GM12878 (cell line): Measurements from ENCODE around the gene GALNS. TPM values are rescaled to one million over a fixed set of nuclear protein-coding genes. Genes with fewer than 3 reads are reported as not detected.

Experiments
- ATAC-seq: fragments of 200-7000 bp; cut with Tn5 transposase; 3 replicates; pipeline ENCODE4 v1.9.1; 2020; ENCODE audit warnings: mild to moderate bottlenecking, moderate library complexity
- BruUV-seq: library from RNA; stranded (reverse); fragments of 400-500 nt; replicated peaks from 2 replicates; lab custom pipeline; 2021; lab: Mats Ljungman, UMichigan
- CTCF ChIA-PET: fragments of 300-600 bp; sonication (Branson Sonifier 250); formaldehyde crosslinking; extraction: SDS; loops from one replicate; lab custom pipeline; 2021; ENCODE audit warnings: inconsistent platforms; lab: Yijun Ruan, JAX
- POLR2A ChIA-PET: fragments of 350-600 bp; formaldehyde crosslinking; extraction: SDS; loops from one replicate; lab custom pipeline; 2021; ENCODE audit warnings: inconsistent platforms; lab: Charles Lee
- RAD21 ChIA-PET: fragments of 300-600 bp; sonication (Branson Sonifier 250); formaldehyde crosslinking; loops from one replicate; lab custom pipeline; 2023; ENCODE audit warnings: antibody characterized with exemption; ENCODE audit not compliant: unreplicated experiment; lab: Charles Lee
- SMC1A ChIA-PET: fragments of 300-600 bp; sonication (Branson Sonifier 250); formaldehyde crosslinking; loops from one replicate; lab custom pipeline; 2023; ENCODE audit not compliant: unreplicated experiment, uncharacterized antibody; lab: Charles Lee
- DNase-seq: peaks from one replicate; pipeline ENCODE4 v3.0.0-alpha.2; 2011; ENCODE audit warnings: low read depth, low spot score
- FAIRE-seq: peaks from 3 replicates; lab custom pipeline; 2011; peaks lifted over from hg19 to GRCh38; lab: Jason Lieb, UNC
- H2AFZ ChIP-seq: 2 replicates; pipeline ENCODE4 v1.6.0; 2011; ENCODE audit warnings: low read depth, low read length, control low read depth; ENCODE audit not compliant: control insufficient read depth
- H3K27ac ChIP-seq: 2 replicates; pipeline ENCODE4 v1.5.1; 2011; ENCODE audit warnings: control low read depth; ENCODE audit not compliant: control insufficient read depth, insufficient read depth
- H3K27me3 ChIP-seq, 2 experiments: replicated peaks in 1 of 2; 2 replicates each; pipeline versions ENCODE4 v1.6.0 to v1.6.1; 2011; ENCODE audit warnings: low read length in 1 of 2; ENCODE audit not compliant: control insufficient read depth in 2 of 2, insufficient read depth in 2 of 2
- H3K36me3 ChIP-seq, 2 experiments: 2 replicates each; pipeline ENCODE4 v1.5.1; 2011; ENCODE audit warnings: low read length in 1 of 2; ENCODE audit not compliant: control insufficient read depth in 2 of 2, insufficient read depth in 2 of 2
- H3K4me1 ChIP-seq: 2 replicates; pipeline ENCODE4 v1.6.1; 2011; ENCODE audit warnings: mild to moderate bottlenecking, low read length, moderate library complexity, mixed read lengths; ENCODE audit not compliant: control insufficient read depth, insufficient read depth
- H3K4me2 ChIP-seq: 2 replicates; pipeline ENCODE4 v1.6.0; 2011; ENCODE audit warnings: control low read depth; ENCODE audit not compliant: control insufficient read depth, insufficient read depth
- H3K4me3 ChIP-seq: fragments of 200-600 bp; sonication (generic); 2 replicates; pipeline ENCODE4 v1.5.1; 2016
- H3K79me2 ChIP-seq: 2 replicates; pipeline ENCODE4 v1.6.0; 2011; ENCODE audit warnings: low read length; ENCODE audit not compliant: control insufficient read depth, insufficient read depth
- H3K9ac ChIP-seq: 2 replicates; pipeline ENCODE4 v1.8.0; 2011; ENCODE audit warnings: low read length, control low read depth, mixed read lengths; ENCODE audit not compliant: control insufficient read depth, insufficient read depth
- H3K9me3 ChIP-seq: replicated peaks from 3 replicates; pipeline ENCODE4 v1.5.1; 2011; ENCODE audit warnings: mild to moderate bottlenecking, low read length; ENCODE audit not compliant: control insufficient read depth, insufficient read depth
- H4K20me1 ChIP-seq: 2 replicates; pipeline ENCODE4 v1.6.0; 2011; ENCODE audit not compliant: control insufficient read depth, insufficient read depth
- DPF2 ChIP-seq: fragments of 450-650 bp; IDR thresholded peaks from 2 replicates; pipeline ENCODE4 v1.6.1; 2017; ENCODE audit warnings: mild to moderate bottlenecking
- EGR1 ChIP-seq, 2 experiments: IDR thresholded peaks; 1 replicate in 1 of 2; 2 replicates in 1 of 2; pipeline ENCODE4 v1.6.1; 2011 to 2012; ENCODE audit warnings: low read depth in 2 of 2, low read length in 2 of 2, borderline replicate concordance in 1 of 2, mild to moderate bottlenecking in 1 of 2, moderate library complexity in 1 of 2
- FOS ChIP-seq: IDR thresholded peaks from 3 replicates; pipeline ENCODE4 v1.6.1; 2011; ENCODE audit warnings: borderline replicate concordance; ENCODE audit not compliant: insufficient read length; ENCODE audit errors: extremely low read depth
- HCFC1 ChIP-seq: fragments of 150-350 bp; IDR thresholded peaks from 2 replicates; pipeline ENCODE4 v1.6.1; 2014; ENCODE audit warnings: low read length
- IRF3 ChIP-seq: fragments of 450-650 bp; IDR thresholded peaks from 2 replicates; pipeline ENCODE4 v1.6.1; 2014; ENCODE audit warnings: mild to moderate bottlenecking
- JUNB ChIP-seq: IDR thresholded peaks from 2 replicates; pipeline ENCODE4 v1.6.1; 2016; ENCODE audit warnings: antibody characterized with exemption, mild to moderate bottlenecking
- LARP7 ChIP-seq: fragments of 450-650 bp; IDR thresholded peaks from 2 replicates; pipeline ENCODE4 v1.6.1; 2017; ENCODE audit warnings: mild to moderate bottlenecking
- MXI1 ChIP-seq: fragments of 150-350 bp; IDR thresholded peaks from 2 replicates; pipeline ENCODE4 v1.6.1; 2011; ENCODE audit warnings: low read depth, mild to moderate bottlenecking, inconsistent platforms, low read length, improper control_type of control experiment
- NBN ChIP-seq: fragments of 450-650 bp; IDR thresholded peaks from 2 replicates; pipeline ENCODE4 v1.6.1; 2016
- NR2C2 ChIP-seq: IDR thresholded peaks from 2 replicates; pipeline ENCODE4 v1.6.1; 2011; ENCODE audit warnings: borderline replicate concordance, low read depth; ENCODE audit not compliant: control insufficient read depth, insufficient read length
- RFX5 ChIP-seq: IDR thresholded peaks from 2 replicates; pipeline ENCODE4 v1.6.1; 2011; ENCODE audit warnings: low read depth, low read length, improper control_type of control experiment
- SIN3A ChIP-seq: IDR thresholded peaks from 2 replicates; pipeline ENCODE4 v1.6.1; 2012; ENCODE audit warnings: low read depth, low read length, improper control_type of control experiment
- SIX5 ChIP-seq: IDR thresholded peaks from 2 replicates; pipeline ENCODE4 v1.6.1; 2011; ENCODE audit warnings: mild to moderate bottlenecking, low read depth, low read length, moderate library complexity; ENCODE audit not compliant: severe bottlenecking
- SMAD5 ChIP-seq: IDR thresholded peaks from 2 replicates; pipeline ENCODE4 v1.6.1; 2016; ENCODE audit warnings: antibody characterized with exemption, low read depth
- SMARCA5 ChIP-seq: fragments of 450-650 bp; IDR thresholded peaks from 2 replicates; pipeline ENCODE4 v1.6.1; 2017; ENCODE audit warnings: mild to moderate bottlenecking
- TAF1 ChIP-seq: IDR thresholded peaks from 2 replicates; pipeline ENCODE4 v1.6.1; 2011; ENCODE audit warnings: mild to moderate bottlenecking, low read depth, low read length, borderline replicate concordance
- YY1 ChIP-seq: IDR thresholded peaks from 2 replicates; pipeline ENCODE4 v1.6.1; 2011; ENCODE audit warnings: low read depth, mild to moderate bottlenecking, low read length
- ZNF24 ChIP-seq: fragments of 450-650 bp; IDR thresholded peaks from 2 replicates; pipeline ENCODE4 v1.6.1; 2017; ENCODE audit warnings: antibody characterized with exemption, mild to moderate bottlenecking
- ZNF622 ChIP-seq: fragments of 450-650 bp; IDR thresholded peaks from 2 replicates; pipeline ENCODE4 v1.6.1; 2017; ENCODE audit warnings: mild to moderate bottlenecking, inconsistent platforms
- WGBS: methylation state at CpG from one replicate; pipeline ENCODE4 v1.1.6; 2016; ENCODE audit warnings: low lambda C conversion rate; ENCODE audit not compliant: insufficient replicate concordance, insufficient coverage; ENCODE audit errors: missing lambda C conversion rate; 5-methylcytosine and 5-hydroxymethylcytosine counted together
- in situ Hi-C: fragments of 300-500 bp; cut with MboI; formaldehyde crosslinking; loops from 9 replicates; pipeline ENCODE4 v1.14.3; 2018; ENCODE audit warnings: mixed read lengths
- intact Hi-C: fragments of 100-400 bp; cut with micrococcal nuclease; formaldehyde crosslinking; loops from one replicate; pipeline ENCODE4 v1.14.2; 2022; ENCODE audit not compliant: unreplicated experiment
- polyA plus RNA-seq, 11 experiments: library from polyadenylated mRNA; depleted of rRNA in 4 of 11; unstranded in 6 of 11; stranded (reverse) in 5 of 11; fragments of >200 nt; fragmentation: Nextera tagmentation in 4 of 11; fragmentation: Illumina TruSeq in 1 of 11; extraction: Ambion mirVana in 4 of 11; extraction: Trizol in 1 of 11; gene quantifications; 1 replicate in 1 of 11; 2 replicates in 10 of 11; pipeline versions ENCODE4 v1.2.1 to v1.2.3, GENCODE V29; 2011 to 2016; ENCODE audit warnings: inconsistent platforms in 2 of 11, missing spikeins in 2 of 11, low read depth in 1 of 11
- total RNA-seq, 4 experiments: library from RNA; depleted of rRNA in 3 of 4; stranded (reverse); fragments of >200 nt in 3 of 4; fragmentation: Illumina TruSeq in 1 of 4; extraction: Trizol in 1 of 4; gene quantifications; 2 replicates each; pipeline versions ENCODE4 v1.2.1 to v1.2.3, GENCODE V29; 2013 to 2021
- TF ChIP-seq, protein P1 (sequence below): IDR thresholded peaks from 2 replicates; pipeline ENCODE4 v1.6.1; 2012; ENCODE audit warnings: low read depth, low read length, improper control_type of control experiment
- TF ChIP-seq, protein P2 (sequence below): fragments of 450-650 bp; IDR thresholded peaks from 2 replicates; pipeline ENCODE4 v1.6.1; 2017; ENCODE audit warnings: borderline replicate concordance

GALNS gene
- total and polyA plus RNA-seq, 10 of the 15 experiments (the other 5 are each of a cell fraction or from before 2014, with no cell fraction given), result 0.37 to 12.4 (median 5.3) TPM

DNA sequence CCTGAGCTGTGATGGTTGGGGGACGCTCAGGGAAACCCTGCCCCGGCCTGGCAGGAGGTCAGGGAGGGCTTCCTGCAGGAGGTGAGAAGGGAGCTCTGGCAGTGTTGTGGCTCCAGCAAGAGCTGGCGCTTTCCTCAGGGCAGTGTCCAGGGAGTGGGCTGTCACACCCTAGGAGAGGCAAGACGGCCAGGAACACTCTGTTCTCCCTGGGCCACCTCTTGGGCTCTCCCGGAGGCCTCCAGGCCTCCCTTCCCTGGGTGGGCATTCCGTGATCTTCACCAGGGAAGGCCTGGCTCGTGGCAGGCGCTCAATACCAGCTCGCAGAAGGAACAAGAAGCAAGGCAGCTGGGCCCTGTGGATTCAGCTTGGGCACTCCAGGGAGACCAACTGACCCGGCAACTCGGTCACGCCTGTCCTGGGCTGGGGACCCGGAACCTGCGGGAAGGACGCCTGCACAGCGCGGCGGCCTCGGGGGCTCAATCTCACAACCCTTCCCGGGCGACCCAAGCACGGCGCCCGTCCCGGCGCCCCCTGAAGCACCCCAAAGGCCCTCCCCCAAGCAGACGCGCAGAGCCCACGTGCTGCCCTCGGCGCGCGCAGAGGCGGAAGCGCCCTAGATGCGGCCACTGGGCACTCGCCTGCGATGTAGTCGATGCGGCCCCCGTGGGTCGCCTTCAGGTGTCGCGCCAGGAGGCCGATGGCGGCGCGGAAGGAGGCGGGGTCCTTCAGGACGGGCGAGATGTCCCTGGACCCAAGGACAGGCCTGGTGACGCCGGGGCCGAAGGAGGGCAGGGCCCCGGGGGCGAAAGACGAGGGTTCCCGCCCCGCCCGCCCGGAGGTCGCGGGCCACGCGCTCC is 45.6 kb downstream of the GALNS start:
- no peaks in the 10 kb centered on the region for H3K27me3 ChIP-seq
- under 1% methylated on average over 53 of the region's 65 CpGs for WGBS
- ChIA-PET SMC1A (interaction anchor here (0.9 to 2.0 kb wide), 9 partner anchors 11 to 405 kb away, joined by 3 to 7 read pairs (median 5); partner anchors contain the start of genes GALNS and TRAPPC2L), POLR2A (interaction anchor here (0.5 to 4.2 kb wide), 9 partner anchors 10 to 381 kb away, joined by 3 to 30 read pairs (median 4); no protein-coding TSS in a partner anchor), CTCF (interaction anchor here (0.6 to 3.2 kb wide), 9 partner anchors 15 to 406 kb away, joined by 3 to 19 read pairs (median 7); partner anchors contain the start of genes CTU2, GALNS, RNF166 and TRAPPC2L), RAD21 (interaction anchor here (0.9 to 4.0 kb wide), 15 partner anchors 8 to 697 kb away, joined by 3 to 14 read pairs (median 4); partner anchors contain the start of genes CDH15, CDT1, PIEZO1 and ZNF778)
- peaks cover 6 to 34% of the 10 kb centered on the region in 2 experiments; a peak in 3 of 4 replicates for H3K36me3 ChIP-seq
- H2AFZ ChIP-seq, result peak overlapping the region; percentile 69
- FAIRE-seq (peak; percentile 89), DNase-seq (no peak), ATAC-seq (peak; percentile 81)
- H3K4me1 ChIP-seq, result peaks cover 20% of the 10 kb centered on the region
- H4K20me1 ChIP-seq, result no peaks in the 10 kb centered on the region
- H3K79me2 ChIP-seq, result peaks cover 30% of the 10 kb centered on the region
- in situ Hi-C loops (no loop called here), intact Hi-C loops (loop anchor here (5.0 kb wide), 2 partner anchors 46 to 159 kb away; partner anchors contain the start of genes CYBA, GALNS and TRAPPC2L)
- no peaks in the 10 kb centered on the region for H3K9me3 ChIP-seq
- peak overlapping the region; percentile 88 for H3K9ac ChIP-seq
- peak overlapping the region; percentile 95 for H3K27ac ChIP-seq
- H3K4me3 ChIP-seq, result peak overlapping the region; percentile 85
- H3K4me2 ChIP-seq, result peak overlapping the region; percentile 85
- no TSS peak for BruUV-seq
- TF ChIP-seq DPF2 (peak; percentile 19; the same call in 1 of the 2 replicates), JUNB (no peak), RFX5 (no peak), SMAD5 (peak; percentile 80), SIX5 (no peak), FOS (no peak), ZNF622 (no peak), NR2C2 (no peak), YY1 (no peak), NBN (no peak; the same call in 1 of the 2 replicates), IRF3 (no peak), SIN3A (peak; percentile 76), LARP7 (peak; percentile 100), ZNF24 (no peak), HCFC1 (peak; percentile 52), SMARCA5 (no peak), MXI1 (peak; percentile 63; the same call in 1 of the 2 replicates), TAF1 (no peak), EGR1 (IDR thresholded peaks at IDR 0.05; ENCODE audit: borderline replicate concordance in 1 of 2, low read depth in 2 of 2, low read length in 2 of 2) (peak in 1 of 2 experiments; percentile 46; a peak in 1 of 3 replicates)
- TF ChIP-seq, protein P1, sequence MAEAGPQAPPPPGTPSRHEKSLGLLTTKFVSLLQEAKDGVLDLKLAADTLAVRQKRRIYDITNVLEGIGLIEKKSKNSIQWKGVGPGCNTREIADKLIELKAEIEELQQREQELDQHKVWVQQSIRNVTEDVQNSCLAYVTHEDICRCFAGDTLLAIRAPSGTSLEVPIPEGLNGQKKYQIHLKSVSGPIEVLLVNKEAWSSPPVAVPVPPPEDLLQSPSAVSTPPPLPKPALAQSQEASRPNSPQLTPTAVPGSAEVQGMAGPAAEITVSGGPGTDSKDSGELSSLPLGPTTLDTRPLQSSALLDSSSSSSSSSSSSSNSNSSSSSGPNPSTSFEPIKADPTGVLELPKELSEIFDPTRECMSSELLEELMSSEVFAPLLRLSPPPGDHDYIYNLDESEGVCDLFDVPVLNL, result no peak
- TF ChIP-seq, protein P2, sequence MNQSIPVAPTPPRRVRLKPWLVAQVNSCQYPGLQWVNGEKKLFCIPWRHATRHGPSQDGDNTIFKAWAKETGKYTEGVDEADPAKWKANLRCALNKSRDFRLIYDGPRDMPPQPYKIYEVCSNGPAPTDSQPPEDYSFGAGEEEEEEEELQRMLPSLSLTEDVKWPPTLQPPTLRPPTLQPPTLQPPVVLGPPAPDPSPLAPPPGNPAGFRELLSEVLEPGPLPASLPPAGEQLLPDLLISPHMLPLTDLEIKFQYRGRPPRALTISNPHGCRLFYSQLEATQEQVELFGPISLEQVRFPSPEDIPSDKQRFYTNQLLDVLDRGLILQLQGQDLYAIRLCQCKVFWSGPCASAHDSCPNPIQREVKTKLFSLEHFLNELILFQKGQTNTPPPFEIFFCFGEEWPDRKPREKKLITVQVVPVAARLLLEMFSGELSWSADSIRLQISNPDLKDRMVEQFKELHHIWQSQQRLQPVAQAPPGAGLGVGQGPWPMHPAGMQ, result no peak
